Activated CD8-positive, alpha-beta memory T cell treated with anti-CD3 and anti-CD28 coated beads, Interleukin-2, amount 50 U/mL, for 24 hours (primary cell): ENCODE data around the gene TMEM214.

Experiments used
- DNase-seq: peaks from one replicate; pipeline ENCODE4 v3.0.0-alpha.2; 2020; ENCODE audit errors: extremely low read depth

TMEM214 gene

DNA sequence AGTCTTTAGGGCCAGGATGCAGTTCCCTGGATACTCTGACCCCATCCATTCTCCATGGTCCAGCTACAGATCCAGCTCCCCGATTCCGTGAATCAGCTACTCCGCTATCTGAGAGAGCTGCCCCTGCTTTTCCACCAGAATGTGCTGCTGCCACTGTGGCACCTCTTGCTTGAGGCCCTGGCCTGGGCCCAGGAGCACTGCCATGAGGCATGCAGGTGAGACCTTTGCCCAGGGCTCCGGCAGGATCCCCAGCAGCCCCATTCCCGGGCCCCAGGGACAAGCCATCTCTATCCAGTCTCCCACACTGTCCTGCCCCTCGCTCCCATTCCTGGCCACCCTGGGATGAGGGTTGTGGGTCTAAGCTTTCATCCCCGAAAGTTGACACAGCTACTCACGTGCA, 7.5 kb downstream of the TMEM214 start:
- no peak for DNase-seq

- DNase-seq = no peak
Observed at GRCh38 chr2:27041752-27042151, 9.0 kb downstream of the TMEM214 start.

DNA sequence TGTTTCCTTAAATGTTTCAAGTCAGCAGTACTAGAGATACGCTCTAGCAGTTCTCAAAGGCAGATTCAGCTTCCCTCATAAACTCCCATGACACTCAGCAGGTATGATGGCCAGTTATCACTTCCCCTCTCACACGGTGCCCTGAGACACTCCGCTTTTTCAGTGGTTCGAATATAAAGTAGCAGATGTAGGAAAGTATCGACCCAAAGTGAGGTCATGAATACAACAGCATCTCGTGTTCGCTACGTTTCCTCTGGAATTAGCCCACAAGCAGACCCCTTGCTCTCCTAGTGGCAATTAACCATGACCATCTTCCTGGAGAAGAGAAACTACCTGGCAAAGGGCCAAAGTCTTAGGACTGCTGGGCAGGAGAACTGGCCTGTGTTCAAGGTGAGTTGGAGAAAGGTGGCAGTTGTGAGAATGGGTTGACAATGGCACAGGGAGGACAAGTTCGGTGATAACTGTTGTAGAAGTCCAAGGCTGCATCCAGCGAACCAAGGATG, 9.4 kb downstream of the TMEM214 start:
- no peak for DNase-seq

- no peak for DNase-seq
Observed at GRCh38 chr2:27042985-27043634, 10.3 kb downstream of the TMEM214 start.

GRCh38 chr2:27049422-27050280, 16.9 kb downstream of the TMEM214 start:
- DNase-seq = no peak

DNA sequence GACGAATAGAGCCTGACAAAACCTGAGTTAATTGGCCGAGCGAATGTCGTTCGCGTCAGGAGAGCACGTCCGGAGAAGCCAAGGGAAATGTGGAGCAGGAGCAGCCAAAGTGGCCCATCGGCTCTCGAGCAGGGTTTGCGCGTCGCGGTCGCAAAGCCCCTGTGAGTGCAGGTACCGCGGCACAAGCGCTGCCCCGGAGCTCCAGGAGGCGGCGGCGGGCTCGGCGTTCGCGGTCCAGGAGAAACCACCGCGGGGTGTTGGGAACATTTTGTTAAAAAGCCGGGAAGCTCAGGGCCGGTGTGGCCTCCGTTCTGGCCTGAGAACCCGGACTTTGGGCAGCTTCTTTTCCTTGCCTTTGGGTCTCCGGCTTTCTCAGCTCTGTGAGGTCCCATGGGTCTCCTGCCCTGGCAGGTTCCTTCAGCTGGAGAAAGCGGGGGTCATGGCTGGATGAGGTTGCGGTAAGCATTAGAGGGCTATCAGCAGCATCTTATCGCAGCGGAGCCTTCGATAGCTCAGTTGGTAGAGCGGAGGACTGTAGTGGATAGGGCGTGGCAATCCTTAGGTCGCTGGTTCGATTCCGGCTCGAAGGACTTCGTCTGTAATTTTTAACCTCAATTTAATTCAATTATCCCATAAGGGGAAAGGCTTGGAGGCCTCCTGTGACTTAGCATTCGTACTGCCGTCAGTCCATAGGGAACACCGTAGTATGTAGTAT, 17.7 kb downstream of the TMEM214 start:
- peak; percentile 84 for DNase-seq

GRCh38 chr2:27050996-27051901, 18.5 kb downstream of the TMEM214 start, which contains the start of gene AGBL5:
Gene AGBL5, plus strand, starts transcription at chr2:27051668. Its CDS starts 1,291 bp downstream, at chr2:27052959.
- peak; percentile 89 for DNase-seq

GRCh38 chr2:27051902-27052645, 19.3 kb downstream of the TMEM214 start:
- no peak for DNase-seq

- no peak for DNase-seq
Observed at GRCh38 chr2:27053321-27053720, 20.6 kb downstream of the TMEM214 start.

DNA sequence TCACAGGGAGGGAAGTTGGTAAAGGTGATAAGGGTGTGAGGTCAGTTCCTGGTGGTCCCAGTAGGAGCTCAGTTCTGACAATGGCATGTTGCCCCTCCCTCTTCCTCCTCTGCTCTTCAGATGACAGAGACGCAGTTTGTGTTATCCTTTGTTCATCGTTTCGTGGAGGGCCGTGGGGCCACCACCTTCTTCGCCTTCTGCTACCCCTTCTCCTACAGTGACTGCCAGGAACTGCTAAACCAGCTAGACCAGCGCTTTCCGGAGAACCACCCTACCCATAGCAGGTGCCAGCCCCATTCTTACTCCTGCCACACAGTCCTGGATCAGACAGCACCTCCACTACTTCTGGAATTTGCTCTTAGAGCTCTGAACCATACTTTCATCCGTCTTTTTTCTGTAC, 21.0 kb downstream of the TMEM214 start:
- no peak for DNase-seq

GRCh38 chr2:27054721-27055120, 22.0 kb downstream of the TMEM214 start:
- no peak for DNase-seq

DNA sequence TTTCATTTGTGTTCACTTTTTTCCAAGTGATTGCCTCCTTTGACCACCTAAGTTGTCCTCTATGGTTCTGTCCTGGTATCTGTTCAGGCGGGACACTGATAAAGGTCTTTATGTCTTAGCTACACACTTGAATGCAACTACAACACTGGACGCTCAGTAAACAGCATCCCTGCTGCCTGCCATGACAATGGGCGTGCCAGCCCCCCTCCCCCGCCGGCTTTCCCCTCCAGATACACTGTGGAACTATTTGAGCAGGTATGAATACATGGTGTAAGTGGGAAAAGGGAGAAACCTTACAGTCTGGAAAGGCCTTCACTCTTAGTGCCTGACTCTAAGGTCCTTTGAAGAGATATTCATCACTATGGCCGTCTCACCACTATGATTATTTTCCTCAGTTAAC, 24.4 kb downstream of the TMEM214 start:
- no peak for DNase-seq

DNA sequence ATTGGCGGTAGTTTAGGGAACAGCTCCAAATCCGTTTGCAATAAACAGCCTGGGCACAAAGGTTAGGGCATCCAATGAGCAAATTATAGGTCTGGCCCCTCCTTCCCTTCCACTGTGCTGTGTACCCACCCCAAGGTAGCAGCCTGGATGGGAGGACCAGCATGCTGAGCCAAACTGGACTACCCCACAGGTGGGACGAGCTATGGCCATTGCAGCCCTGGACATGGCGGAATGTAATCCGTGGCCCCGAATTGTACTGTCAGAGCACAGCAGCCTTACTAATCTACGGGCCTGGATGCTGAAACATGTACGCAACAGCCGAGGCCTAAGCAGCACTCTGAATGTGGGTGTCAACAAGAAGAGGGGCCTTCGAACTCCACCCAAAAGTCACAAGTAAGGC, 25.4 kb downstream of the TMEM214 start:
- no peak for DNase-seq

GRCh38 chr2:27059141-27059820, 26.5 kb downstream of the TMEM214 start:
- DNase-seq = no peak

GRCh38 chr2:27060323-27060722, 27.6 kb downstream of the TMEM214 start:
- DNase-seq = no peak

- DNase-seq = no peak
Observed at GRCh38 chr2:27065128-27065527, 32.4 kb downstream of the TMEM214 start.

GRCh38 chr2:27067385-27067784, 34.6 kb downstream of the TMEM214 start:
- no peak for DNase-seq

- DNase-seq = no peak
Observed at GRCh38 chr2:27069436-27069835, 36.7 kb downstream of the TMEM214 start.

DNA sequence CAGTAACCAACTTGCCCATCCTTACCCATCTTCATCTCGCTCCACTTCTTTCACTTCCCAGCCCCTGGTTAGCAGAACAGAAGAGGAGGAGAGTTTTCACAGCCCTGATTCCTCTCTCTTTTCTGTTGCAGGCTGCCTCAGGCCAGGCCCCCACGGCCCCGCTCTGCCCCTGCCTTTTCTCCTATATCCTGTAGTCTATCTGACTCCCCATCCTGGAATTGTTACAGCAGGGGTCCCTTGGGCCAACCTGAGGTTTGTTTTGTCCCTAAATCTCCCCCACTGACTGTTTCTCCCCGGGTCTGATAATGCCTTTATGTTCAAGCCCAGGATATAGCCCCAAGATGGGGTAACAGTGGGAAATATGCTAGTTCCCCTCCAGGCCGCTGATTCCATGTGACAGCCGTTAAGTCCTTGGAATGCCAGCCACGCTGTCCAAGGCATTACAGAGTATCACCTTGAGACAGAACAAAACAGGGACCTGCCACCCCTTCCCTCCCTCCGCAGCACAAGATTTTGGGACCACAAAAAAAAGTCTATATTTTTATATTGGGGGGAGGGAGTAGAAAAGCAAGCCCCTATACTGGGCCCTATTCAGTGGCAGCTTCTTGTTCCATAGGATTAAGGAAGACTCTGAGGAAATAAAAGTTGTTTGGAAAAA, 37.3 kb downstream of the TMEM214 start:
- DNase-seq = no peak
